Endodermal cell (in vitro differentiated cells): ENCODE results near the gene TMA16. TPM values are rescaled to one million over a fixed set of nuclear protein-coding genes. Genes with fewer than 3 reads are reported as not detected.

Experiments
- DNase-seq: peaks from one replicate; pipeline ENCODE4 v3.0.0-alpha.2; 2017
- H3K27ac ChIP-seq: 2 replicates; pipeline ENCODE4 v1.5.1; 2013; ENCODE audit warnings: mild to moderate bottlenecking, low read depth, low read length, moderate library complexity
- H3K27me3 ChIP-seq: 2 replicates; pipeline ENCODE4 v1.6.1; 2013; ENCODE audit warnings: mild to moderate bottlenecking, low read length, moderate library complexity; ENCODE audit not compliant: insufficient read depth, control insufficient read depth, poor library complexity, severe bottlenecking
- H3K36me3 ChIP-seq: 2 replicates; pipeline ENCODE4 v1.7.0; 2013; ENCODE audit warnings: mild to moderate bottlenecking, low read length, moderate library complexity; ENCODE audit not compliant: control insufficient read depth, insufficient read depth
- H3K4me1 ChIP-seq: one replicate; pipeline ENCODE4 v1.7.0; 2013; ENCODE audit warnings: low read length; ENCODE audit not compliant: control insufficient read depth, insufficient read depth
- H3K4me3 ChIP-seq: 2 replicates; pipeline ENCODE4 v1.5.1; 2013; ENCODE audit warnings: mild to moderate bottlenecking, low read length, moderate library complexity
- H3K9ac ChIP-seq: 2 replicates; pipeline ENCODE4 v1.6.1; 2013; ENCODE audit warnings: mild to moderate bottlenecking, low read length, moderate library complexity; ENCODE audit not compliant: poor library complexity, severe bottlenecking; ENCODE audit errors: extremely low read depth
- H3K9me3 ChIP-seq: 2 replicates; pipeline ENCODE4 v1.6.1; 2013; ENCODE audit warnings: mild to moderate bottlenecking, low read length, moderate library complexity; ENCODE audit not compliant: control insufficient read depth
- H3K27ac Mint-ChIP-seq: 2 replicates; pipeline ENCODE4 v1.8.0; 2020; ENCODE audit warnings: mixed read lengths
- H3K27me3 Mint-ChIP-seq: 2 replicates; pipeline ENCODE4 v1.8.0; 2021; ENCODE audit warnings: mild to moderate bottlenecking, mixed read lengths; ENCODE audit not compliant: insufficient read depth
- H3K36me3 Mint-ChIP-seq: 2 replicates; pipeline ENCODE4 v1.8.0; 2020; ENCODE audit warnings: low read depth, mixed read lengths
- H3K4me1 Mint-ChIP-seq: 2 replicates; pipeline ENCODE4 v1.8.0; 2020; ENCODE audit warnings: mixed read lengths
- H3K4me3 Mint-ChIP-seq: 2 replicates; pipeline ENCODE4 v1.8.0; 2020; ENCODE audit warnings: mild to moderate bottlenecking, moderate library complexity, mixed read lengths
- H3K9me3 Mint-ChIP-seq: 2 replicates; pipeline ENCODE4 v1.8.0; 2020; ENCODE audit warnings: mild to moderate bottlenecking, mixed read lengths
- CTCF ChIP-seq: fragments of 200-600 bp; sonication (generic); conservative IDR thresholded peaks from 2 replicates; pipeline ENCODE4 v1.5.0; 2021; ENCODE audit warnings: antibody characterized with exemption, mild to moderate bottlenecking
- WGBS, 2 experiments: methylation state at CpG; one replicate each; pipeline versions ENCODE4 v1.1.5 to v1.1.7; 2013; ENCODE audit warnings: missing lambda C conversion rate in 2 of 2, mixed read lengths in 1 of 2; ENCODE audit not compliant: insufficient coverage in 1 of 2, insufficient read length in 1 of 2; 5-methylcytosine and 5-hydroxymethylcytosine counted together
- total RNA-seq, 2 donors: library from RNA; stranded (reverse); fragmentation: NEBNext Ultra II Directional in 1 of 2; extraction: Animal tissue kit (Norgen Biotek cat#: 25700) in 1 of 2; gene quantifications; 2 replicates in 1 of 2; 3 replicates in 1 of 2; pipeline ENCODE4 v1.2.1, GENCODE V29; 2021

The TMA16 gene
- total RNA-seq, 2 donors from 2014 or later: 54.7 to 68.8 TPM

- no peaks in the 10 kb centered on the region for H3K9me3 Mint-ChIP-seq
- H3K4me1 Mint-ChIP-seq: peaks cover 17% of the 10 kb centered on the region
- no peak overlapping the region for H3K27ac Mint-ChIP-seq
- no peak overlapping the region for H3K9ac ChIP-seq
- DNase-seq: no peak
- H3K27me3 ChIP-seq: no peaks in the 10 kb centered on the region
- H3K36me3 Mint-ChIP-seq: no peaks in the 10 kb centered on the region
- H3K9me3 ChIP-seq: no peaks in the 10 kb centered on the region
- H3K27ac ChIP-seq: no peak overlapping the region
- no peaks in the 10 kb centered on the region for H3K4me1 ChIP-seq
- no peak for TF ChIP-seq CTCF
- no peaks in the 10 kb centered on the region for H3K36me3 ChIP-seq
- no peak overlapping the region for H3K4me3 ChIP-seq
- H3K4me3 Mint-ChIP-seq: no peak overlapping the region
- H3K27me3 Mint-ChIP-seq: no peaks in the 10 kb centered on the region
- WGBS, 2 experiments: 88 to 94% methylated on average over 4 of the region's 4 CpGs
Measured at GRCh38 chr4:163566257-163566796, 71.8 kb downstream of the TMA16 start.

GRCh38 chr4:163568843-163569242 is 74.4 kb downstream of the TMA16 start:
- Mint-ChIP-seq H3K36me3 (no peaks in the 10 kb centered on the region), H3K27me3 (no peaks in the 10 kb centered on the region), H3K4me1 (peaks cover 17% of the 10 kb centered on the region), H3K4me3 (no peak overlapping the region), H3K9me3 (no peaks in the 10 kb centered on the region), H3K27ac (no peak overlapping the region)
- Histone ChIP-seq H3K36me3 (no peaks in the 10 kb centered on the region), H3K9ac (no peak overlapping the region), H3K27ac (no peak overlapping the region), H3K9me3 (no peaks in the 10 kb centered on the region), H3K4me3 (no peak overlapping the region), H3K27me3 (no peaks in the 10 kb centered on the region), H3K4me1 (no peaks in the 10 kb centered on the region)
- no peak for DNase-seq
- TF ChIP-seq CTCF: no peak
- 92 to 100% methylated on average over 1 to 2 of the region's 2 CpGs for WGBS, 2 experiments

Other genes starting within 250 kb of the TMA16 start
- gene NPY1R, start 162.1 kb upstream of the TMA16 start, total RNA-seq: 10 to 100 TPM; 11.4 to 11.8 TPM
- gene NPY5R, start 150.8 kb upstream of the TMA16 start, total RNA-seq: 1 to 10 TPM; 4.4 to 5.1 TPM
- gene TKTL2, start 20.9 kb upstream of the TMA16 start, total RNA-seq: not detected